Upper lobe of left lung (tissue), 4 donors: ENCODE results near the gene NDUFA7.

Experiments used
- CTCF ChIP-seq, 6 experiments: fragments of 450-650 bp in 4 of 6; fragments of 200-600 bp in 2 of 6; sonication (generic) in 2 of 6; IDR thresholded peaks; one replicate each; pipeline ENCODE4 v1.5.1; 2016 to 2019; ENCODE audit warnings: antibody characterized with exemption in 6 of 6
- POLR2A ChIP-seq, 4 donors: fragments of 450-650 bp; IDR thresholded peaks; one replicate each; pipeline ENCODE4 v1.5.1; 2016 to 2017; ENCODE audit warnings: antibody characterized with exemption in 4 of 4, mild to moderate bottlenecking in 2 of 4

GRCh38 chr19:8334458-8335342, 13.5 kb upstream of the NDUFA7 start:
- TF ChIP-seq CTCF (IDR thresholded peaks at IDR 0.05) (no peak), POLR2A (IDR thresholded peaks at IDR 0.05) (no peak)
